Glutamatergic neuron (in vitro differentiated cells): ENCODE results near the gene C1orf159. TPM values are rescaled to one million over a fixed set of nuclear protein-coding genes. Genes with fewer than 3 reads are reported as not detected.

Source experiments
- DNase-seq: peaks from one replicate; pipeline ENCODE4 v3.0.0; 2022
- H3K27ac Mint-ChIP-seq: one replicate; pipeline ENCODE4 v1.8.0; 2020; ENCODE audit warnings: mild to moderate bottlenecking, mixed read lengths, inconsistent platforms; ENCODE audit not compliant: unreplicated experiment
- H3K27me3 Mint-ChIP-seq: one replicate; pipeline ENCODE4 v1.8.0; 2020; ENCODE audit warnings: mild to moderate bottlenecking, moderate library complexity, mixed read lengths, inconsistent platforms; ENCODE audit not compliant: unreplicated experiment
- H3K36me3 Mint-ChIP-seq: one replicate; pipeline ENCODE4 v1.8.0; 2020; ENCODE audit warnings: mild to moderate bottlenecking, mixed read lengths, inconsistent platforms; ENCODE audit not compliant: unreplicated experiment
- H3K4me1 Mint-ChIP-seq: one replicate; pipeline ENCODE4 v1.8.0; 2020; ENCODE audit warnings: mild to moderate bottlenecking, low read depth, mixed read lengths, inconsistent platforms; ENCODE audit not compliant: unreplicated experiment
- H3K4me3 Mint-ChIP-seq: one replicate; pipeline ENCODE4 v1.8.0; 2020; ENCODE audit warnings: mild to moderate bottlenecking, mixed read lengths, inconsistent platforms; ENCODE audit not compliant: unreplicated experiment
- H3K9me3 Mint-ChIP-seq: one replicate; pipeline ENCODE4 v1.8.0; 2020; ENCODE audit warnings: mild to moderate bottlenecking, moderate library complexity, mixed read lengths, inconsistent platforms; ENCODE audit not compliant: unreplicated experiment
- CTCF ChIP-seq: fragments of 200-600 bp; sonication (generic); IDR thresholded peaks from one replicate; pipeline ENCODE4 v1.5.0; 2021; ENCODE audit not compliant: partially characterized antibody, unreplicated experiment
- total RNA-seq: library from RNA; stranded (reverse); fragmentation: NEBNext Ultra II Directional; extraction: Animal tissue kit (Norgen Biotek cat#: 25700); gene quantifications from one replicate; pipeline ENCODE4 v1.2.1, GENCODE V29; 2021; ENCODE audit not compliant: unreplicated experiment

Gene C1orf159
- total RNA-seq, 1 donor from 2014 or later: 24.5 TPM

- no peak for TF ChIP-seq CTCF
- Mint-ChIP-seq H3K27me3 (peaks cover 34% of the 10 kb centered on the region), H3K36me3 (peaks cover 19% of the 10 kb centered on the region), H3K27ac (no peak overlapping the region), H3K4me1 (no peaks in the 10 kb centered on the region), H3K4me3 (no peak overlapping the region), H3K9me3 (peaks cover 40% of the 10 kb centered on the region)
- DNase-seq: no peak
Measured at GRCh38 chr1:1150100-1150499, 34.2 kb upstream of the C1orf159 start.

- no peak overlapping the region for H3K27ac Mint-ChIP-seq
- H3K4me1 Mint-ChIP-seq: no peaks in the 10 kb centered on the region
- no peak for DNase-seq
- peaks cover 35% of the 10 kb centered on the region for H3K9me3 Mint-ChIP-seq
- H3K4me3 Mint-ChIP-seq: no peak overlapping the region
- H3K27me3 Mint-ChIP-seq: peaks cover 29% of the 10 kb centered on the region
- TF ChIP-seq CTCF: no peak
- peaks cover 19% of the 10 kb centered on the region for H3K36me3 Mint-ChIP-seq
Measured at GRCh38 chr1:1149416-1149815, 33.5 kb upstream of the C1orf159 start.

- peaks cover 28% of the 10 kb centered on the region for H3K9me3 Mint-ChIP-seq
Measured at GRCh38 chr1:1148569-1148968, 32.7 kb upstream of the C1orf159 start.

GRCh38 chr1:1148061-1148460, 32.2 kb upstream of the C1orf159 start:
- no peak for TF ChIP-seq CTCF
- no peak for DNase-seq
- Mint-ChIP-seq H3K36me3 (peaks cover 9% of the 10 kb centered on the region), H3K9me3 (peaks cover 23% of the 10 kb centered on the region), H3K4me3 (peak overlapping the region; percentile 42), H3K27ac (no peak overlapping the region), H3K27me3 (peaks cover 21% of the 10 kb centered on the region), H3K4me1 (no peaks in the 10 kb centered on the region)

More at GRCh38 chr1:1148569-1148968, 32.7 kb upstream of the C1orf159 start:
- no peak for DNase-seq
- TF ChIP-seq CTCF: no peak
- Mint-ChIP-seq H3K4me1 (no peaks in the 10 kb centered on the region), H3K27ac (no peak overlapping the region), H3K27me3 (peaks cover 26% of the 10 kb centered on the region), H3K4me3 (no peak overlapping the region), H3K36me3 (peaks cover 14% of the 10 kb centered on the region)

- peaks cover 9% of the 10 kb centered on the region for H3K9me3 Mint-ChIP-seq
- no peak for TF ChIP-seq CTCF
- H3K4me3 Mint-ChIP-seq: no peak overlapping the region
- no peak for DNase-seq
- H3K36me3 Mint-ChIP-seq: no peaks in the 10 kb centered on the region
- no peak overlapping the region for H3K27ac Mint-ChIP-seq
- H3K4me1 Mint-ChIP-seq: no peaks in the 10 kb centered on the region
- H3K27me3 Mint-ChIP-seq: peaks cover 6% of the 10 kb centered on the region
Measured at GRCh38 chr1:1146596-1146995, 30.7 kb upstream of the C1orf159 start.
